Fibroblast of lung (primary cell): ENCODE data around the gene SNX20. TPM values are rescaled to one million over a fixed set of nuclear protein-coding genes. Genes with fewer than 3 reads are reported as not detected.

Experiments
- DNase-seq, 2 donors: peaks; one replicate each; pipeline versions ENCODE4 v3.0.0 to v3.0.0-alpha.2; 2010; ENCODE audit warnings: low read depth in 2 of 2
- H2AFZ ChIP-seq: 2 replicates; pipeline ENCODE4 v1.5.1; 2012; ENCODE audit warnings: low read length, control low read depth, inconsistent platforms
- H3K27ac ChIP-seq: 2 replicates; pipeline ENCODE4 v1.5.1; 2011; ENCODE audit warnings: low read length, control low read depth; ENCODE audit not compliant: insufficient read depth
- H3K27me3 ChIP-seq: 2 replicates; pipeline ENCODE4 v1.5.1; 2011; ENCODE audit warnings: mild to moderate bottlenecking, low read length; ENCODE audit not compliant: control insufficient read depth, insufficient read depth
- H3K36me3 ChIP-seq: 2 replicates; pipeline ENCODE4 v1.5.1; 2011; ENCODE audit warnings: low read length; ENCODE audit not compliant: control insufficient read depth, insufficient read depth
- H3K4me1 ChIP-seq: 2 replicates; pipeline ENCODE4 v1.5.1; 2011; ENCODE audit warnings: low read length; ENCODE audit not compliant: control insufficient read depth, insufficient read depth; ENCODE audit errors: extremely low read depth
- H3K4me2 ChIP-seq: 2 replicates; pipeline ENCODE4 v1.5.1; 2011; ENCODE audit warnings: low read length, control low read depth; ENCODE audit not compliant: insufficient read depth; ENCODE audit errors: extremely low read depth
- H3K4me3 ChIP-seq, 4 experiments: fragments of 200-600 bp in 1 of 4; sonication (generic) in 1 of 4; replicated peaks in 1 of 4; 2 replicates each; pipeline ENCODE4 v1.5.1; 2011 to 2016; ENCODE audit warnings: low read length in 4 of 4, low read depth in 3 of 4, mild to moderate bottlenecking in 3 of 4, control low read depth in 2 of 4, inconsistent platforms in 1 of 4, mixed read lengths in 1 of 4; ENCODE audit not compliant: insufficient read depth in 1 of 4; ENCODE audit errors: control extremely low read depth in 1 of 4
- H3K79me2 ChIP-seq: 2 replicates; pipeline ENCODE4 v1.5.1; 2012; ENCODE audit warnings: mild to moderate bottlenecking, low read length, inconsistent platforms; ENCODE audit not compliant: control insufficient read depth, insufficient read depth
- H3K9ac ChIP-seq: 2 replicates; pipeline ENCODE4 v1.5.1; 2011; ENCODE audit warnings: mild to moderate bottlenecking, low read length, control low read depth; ENCODE audit not compliant: insufficient read depth
- H3K9me3 ChIP-seq: 2 replicates; pipeline ENCODE4 v1.5.1; 2012; ENCODE audit warnings: low read depth, low read length; ENCODE audit not compliant: control insufficient read depth, insufficient read depth
- H4K20me1 ChIP-seq: 2 replicates; pipeline ENCODE4 v1.5.1; 2011; ENCODE audit warnings: low read length; ENCODE audit not compliant: control insufficient read depth, insufficient read depth; ENCODE audit errors: extremely low read depth
- CTCF ChIP-seq, 2 donors: IDR thresholded peaks in 1 of 2; conservative IDR thresholded peaks in 1 of 2; 1 replicate in 1 of 2; 2 replicates in 1 of 2; pipeline ENCODE4 v1.5.1; 2011 to 2012; ENCODE audit warnings: low read length in 2 of 2, control low read depth in 1 of 2, inconsistent platforms in 1 of 2, low read depth in 1 of 2, mild to moderate bottlenecking in 1 of 2
- EZH2 ChIP-seq: IDR thresholded peaks from 2 replicates; pipeline ENCODE4 v1.5.1; 2012; ENCODE audit warnings: low read length, control low read depth, mild to moderate bottlenecking; ENCODE audit errors: missing control alignments
- polyA plus RNA-seq, 2 donors: library from polyadenylated mRNA; depleted of rRNA in 1 of 2; stranded (reverse) in 1 of 2; unstranded in 1 of 2; fragments of >200 nt; gene quantifications; 2 replicates each; pipeline ENCODE4 v1.2.1, GENCODE V29; 2011 to 2012; ENCODE audit warnings: missing spikeins in 1 of 2
- total RNA-seq: library from RNA; depleted of rRNA; stranded (reverse); fragments of >200 nt; gene quantifications from 2 replicates; pipeline ENCODE4 v1.2.1, GENCODE V29; 2014

Gene SNX20
- total and polyA plus RNA-seq, 2 donors (not counting 1 experiment from before 2014, with no cell fraction given), result not detected

GRCh38 chr16:50671644-50672260, 9.4 kb downstream of the SNX20 start:
- H3K9ac ChIP-seq, result no peak overlapping the region
- no peak overlapping the region for H2AFZ ChIP-seq
- H3K9me3 ChIP-seq, result peaks cover 2% of the 10 kb centered on the region
- no peaks in the 10 kb centered on the region for H3K27me3 ChIP-seq
- no peaks in the 10 kb centered on the region for H3K36me3 ChIP-seq
- no peaks in the 10 kb centered on the region for H3K4me1 ChIP-seq
- no peak overlapping the region for H3K4me2 ChIP-seq
- no peaks in the 10 kb centered on the region for H3K79me2 ChIP-seq
- H3K27ac ChIP-seq, result no peak overlapping the region
- H4K20me1 ChIP-seq, result no peaks in the 10 kb centered on the region
- DNase-seq, result peak in 1 of 2 donors; percentile 39
- no peak overlapping the region for H3K4me3 ChIP-seq
- TF ChIP-seq CTCF (conservative IDR thresholded peaks at IDR 0.05 in 1 of 2, IDR thresholded peaks at IDR 0.05 in 1 of 2; ENCODE audit: low read depth in 1 of 2, low read length in 2 of 2), result peak; percentile 51 to 54
- TF ChIP-seq EZH2, result no peak

- peaks cover 2% of the 10 kb centered on the region for H3K9me3 ChIP-seq
- no peaks in the 10 kb centered on the region for H3K27me3 ChIP-seq
- DNase-seq, result no peak
- no peaks in the 10 kb centered on the region for H3K79me2 ChIP-seq
- H3K9ac ChIP-seq, result no peak overlapping the region
- H3K4me2 ChIP-seq, result no peak overlapping the region
- no peak overlapping the region for H3K27ac ChIP-seq
- no peaks in the 10 kb centered on the region for H3K4me1 ChIP-seq
- no peak overlapping the region for H3K4me3 ChIP-seq
- H3K36me3 ChIP-seq, result no peaks in the 10 kb centered on the region
- TF ChIP-seq EZH2, result no peak
- TF ChIP-seq CTCF (conservative IDR thresholded peaks at IDR 0.05 in 1 of 2, IDR thresholded peaks at IDR 0.05 in 1 of 2; ENCODE audit: low read depth in 1 of 2, low read length in 2 of 2), result no peak
- H2AFZ ChIP-seq, result no peak overlapping the region
- no peaks in the 10 kb centered on the region for H4K20me1 ChIP-seq
These were observed 10.6 kb downstream of the SNX20 start for GRCh38 chr16:50670476-50670875.

- H3K79me2 ChIP-seq, result no peaks in the 10 kb centered on the region
- no peak overlapping the region for H3K4me3 ChIP-seq
- no peak overlapping the region for H3K4me2 ChIP-seq
- H3K9ac ChIP-seq, result no peak overlapping the region
- H4K20me1 ChIP-seq, result no peaks in the 10 kb centered on the region
- H3K27ac ChIP-seq, result no peak overlapping the region
- no peaks in the 10 kb centered on the region for H3K4me1 ChIP-seq
- H3K27me3 ChIP-seq, result no peaks in the 10 kb centered on the region
- no peak overlapping the region for H2AFZ ChIP-seq
- no peaks in the 10 kb centered on the region for H3K36me3 ChIP-seq
- peaks cover 2% of the 10 kb centered on the region for H3K9me3 ChIP-seq
- no peak for TF ChIP-seq CTCF (conservative IDR thresholded peaks at IDR 0.05 in 1 of 2, IDR thresholded peaks at IDR 0.05 in 1 of 2; ENCODE audit: low read depth in 1 of 2, low read length in 2 of 2)
- TF ChIP-seq EZH2, result no peak
- no peak for DNase-seq
These were observed 11.4 kb downstream of the SNX20 start for GRCh38 chr16:50669741-50670140.
